ENCODE results near the gene ATP4B. TPM values are rescaled to one million over a fixed set of nuclear protein-coding genes. Genes with fewer than 3 reads are reported as not detected.

The ATP4B gene
- total RNA-seq, 1 experiment from 2014 or later: not detected

DNA sequence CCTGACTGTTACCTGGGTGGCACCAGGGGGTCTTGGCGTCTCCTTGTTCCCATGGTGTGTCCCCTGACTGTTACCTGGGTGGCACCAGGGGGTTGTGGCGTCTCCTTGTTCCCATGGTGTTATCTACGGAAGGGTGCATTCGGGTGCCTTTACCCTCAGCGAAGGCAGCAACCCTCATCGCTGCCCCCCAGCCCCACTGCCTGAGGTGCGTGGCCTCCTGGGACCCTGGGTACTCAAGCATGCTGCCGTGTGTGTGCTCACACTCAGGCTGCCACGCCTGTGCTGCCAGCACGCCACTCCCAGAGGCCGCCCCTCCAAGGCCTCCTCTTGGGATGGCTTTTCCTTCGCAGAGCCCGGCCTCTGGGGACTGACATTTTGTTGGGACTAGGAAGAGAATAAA, 48.4 kb downstream of the ATP4B start:
- H3K4me1 ChIP-seq (ENCODE audit: insufficient read depth, low read length): no peaks in the 10 kb centered on the region
- H2BK5ac ChIP-seq (ENCODE audit: insufficient read length, low read length): no peak overlapping the region
- H3K9ac ChIP-seq (ENCODE audit: extremely low read depth, insufficient read length, low read length): no peak overlapping the region
- no peak overlapping the region for H3K23ac ChIP-seq (ENCODE audit: insufficient read length, low read depth, low read length)
- H3K79me1 ChIP-seq (ENCODE audit: insufficient read depth, low read depth, low read length, poor library complexity, severe bottlenecking): no peaks in the 10 kb centered on the region
- no peak overlapping the region for H2BK15ac ChIP-seq (ENCODE audit: low read depth, low read length)
- H4K91ac ChIP-seq (ENCODE audit: insufficient read length, low read depth, low read length): no peak overlapping the region
- H2BK12ac ChIP-seq (ENCODE audit: insufficient read length, low read depth, low read length): no peak overlapping the region
- Mint-ChIP-seq H3K27me3 (ENCODE audit: low read depth) (peaks cover 1% of the 10 kb centered on the region; the same call in 1 of the 2 replicates), H3K27ac (0 out of 7 replicates have a peak overlapping the region, but pooled peaks of 1 of the 3 experiments have one; percentile 28), H3K9me3 (no peaks in the 10 kb centered on the region), H3K4me1 (0 out of 4 replicates have a peak, but pooled peaks cover 0 to 4% of the 10 kb centered on the region in 2 experiments), H3K4me3 (no peak overlapping the region), H3K36me3 (ENCODE audit: insufficient read depth in 1 of 3, low read depth in 3 of 3) (peaks cover 35 to 52% (median 47%) of the 10 kb centered on the region in 3 experiments)
- no peaks in the 10 kb centered on the region for H4K20me1 ChIP-seq (ENCODE audit: control insufficient read depth, insufficient read depth, insufficient read length)
- H3K27ac ChIP-seq (ENCODE audit: insufficient read length, low read depth, low read length): no peak overlapping the region
- H3K56ac ChIP-seq (ENCODE audit: insufficient read length, low read depth, low read length): no peak overlapping the region
- H3K9me3 ChIP-seq (ENCODE audit: control insufficient read depth, low read depth, low read length): no peaks in the 10 kb centered on the region
- peaks cover 16% of the 10 kb centered on the region; the same call in 1 of the 2 replicates for H3K79me2 ChIP-seq (ENCODE audit: insufficient read depth, low read length)
- no peak overlapping the region for H4K8ac ChIP-seq (replicated peaks; ENCODE audit: insufficient read length, low read depth, low read length)
- no peak overlapping the region for H3K14ac ChIP-seq (ENCODE audit: insufficient read depth, low read length)
- no peak overlapping the region for H2BK120ac ChIP-seq (ENCODE audit: low read depth, low read length, poor library complexity, severe bottlenecking)
- WGBS (ENCODE audit: extremely low coverage, insufficient read length, low lambda C conversion rate): no CpG with 5 or more reads among the region's 13 CpGs
- H2AFZ ChIP-seq (ENCODE audit: low read length): no peak overlapping the region
- no peak overlapping the region for H3K4ac ChIP-seq (ENCODE audit: low read depth, low read length)
- H3K4me2 ChIP-seq (ENCODE audit: insufficient read depth, insufficient read length, low read length): no peak overlapping the region
- no peak for DNase-seq
- no peak overlapping the region for H3T11ph ChIP-seq (ENCODE audit: low read length)
- TF ChIP-seq, protein P1, sequence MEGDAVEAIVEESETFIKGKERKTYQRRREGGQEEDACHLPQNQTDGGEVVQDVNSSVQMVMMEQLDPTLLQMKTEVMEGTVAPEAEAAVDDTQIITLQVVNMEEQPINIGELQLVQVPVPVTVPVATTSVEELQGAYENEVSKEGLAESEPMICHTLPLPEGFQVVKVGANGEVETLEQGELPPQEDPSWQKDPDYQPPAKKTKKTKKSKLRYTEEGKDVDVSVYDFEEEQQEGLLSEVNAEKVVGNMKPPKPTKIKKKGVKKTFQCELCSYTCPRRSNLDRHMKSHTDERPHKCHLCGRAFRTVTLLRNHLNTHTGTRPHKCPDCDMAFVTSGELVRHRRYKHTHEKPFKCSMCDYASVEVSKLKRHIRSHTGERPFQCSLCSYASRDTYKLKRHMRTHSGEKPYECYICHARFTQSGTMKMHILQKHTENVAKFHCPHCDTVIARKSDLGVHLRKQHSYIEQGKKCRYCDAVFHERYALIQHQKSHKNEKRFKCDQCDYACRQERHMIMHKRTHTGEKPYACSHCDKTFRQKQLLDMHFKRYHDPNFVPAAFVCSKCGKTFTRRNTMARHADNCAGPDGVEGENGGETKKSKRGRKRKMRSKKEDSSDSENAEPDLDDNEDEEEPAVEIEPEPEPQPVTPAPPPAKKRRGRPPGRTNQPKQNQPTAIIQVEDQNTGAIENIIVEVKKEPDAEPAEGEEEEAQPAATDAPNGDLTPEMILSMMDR (conservative IDR thresholded peaks at IDR 0.05): no peak
- no peaks in the 10 kb centered on the region for H3K23me2 ChIP-seq (ENCODE audit: insufficient read length, low read depth, low read length, poor library complexity, severe bottlenecking)
- H3K27me3 ChIP-seq (ENCODE audit: insufficient read depth, low read length): no peaks in the 10 kb centered on the region
- H3K18ac ChIP-seq (ENCODE audit: insufficient read length, low read depth, low read length): no peak overlapping the region
- no peak overlapping the region for H2AK5ac ChIP-seq (ENCODE audit: insufficient read length, low read length)
- H2BK20ac ChIP-seq (ENCODE audit: low read depth, low read length, poor library complexity, severe bottlenecking): no peak overlapping the region
- no peak overlapping the region for H4K5ac ChIP-seq (ENCODE audit: insufficient read length, low read depth, low read length)

All from H9 (cell line).